Measurements from ENCODE around the gene SIMC1. TPM values are rescaled to one million over a fixed set of nuclear protein-coding genes. Genes with fewer than 3 reads are reported as not detected.
"Not testable (repeated sequence)": the region's sequence is repeated elsewhere in the genome, so short reads cannot be mapped to it uniquely, and the experiment has no call there.

Gene SIMC1
- total RNA-seq, 3 donors from 2014 or later (not counting 1 experiment from before 2014, with no cell fraction given), result 19.6 to 30.2 (median 27.8) TPM

DNA sequence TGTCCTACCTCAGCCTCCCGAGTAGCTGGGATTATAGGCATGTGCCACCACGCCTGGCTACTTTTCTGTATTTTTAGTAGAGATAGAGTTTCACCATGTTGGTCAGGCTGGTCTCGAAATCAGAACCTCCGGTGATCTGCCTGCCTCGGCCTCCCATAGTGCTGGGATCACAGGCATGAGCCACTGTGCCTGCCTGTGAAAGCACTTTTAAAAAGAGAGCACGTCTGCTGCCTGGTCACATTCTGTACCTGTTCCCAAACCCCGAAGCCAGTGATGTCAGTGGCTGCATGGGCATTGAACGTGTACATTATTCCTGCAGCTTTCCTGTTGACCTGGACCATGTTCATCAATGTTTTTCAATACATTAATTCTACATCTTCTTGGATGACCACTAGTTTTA lies 35.1 kb upstream of the SIMC1 start:
- Mint-ChIP-seq H3K27me3 (ENCODE audit: low read depth in 2 of 2) (peaks cover 0 to 10% of the 10 kb centered on the region in 2 donors), H3K27ac (no peak overlapping the region), H3K4me1 (no peaks in the 10 kb centered on the region), H3K36me3 (no peaks in the 10 kb centered on the region), H3K4me3 (no peak overlapping the region), H3K9me3 (no peaks in the 10 kb centered on the region)
- intact Hi-C loops (cut with micrococcal nuclease), result no loop called here
- TF ChIP-seq, protein P1, sequence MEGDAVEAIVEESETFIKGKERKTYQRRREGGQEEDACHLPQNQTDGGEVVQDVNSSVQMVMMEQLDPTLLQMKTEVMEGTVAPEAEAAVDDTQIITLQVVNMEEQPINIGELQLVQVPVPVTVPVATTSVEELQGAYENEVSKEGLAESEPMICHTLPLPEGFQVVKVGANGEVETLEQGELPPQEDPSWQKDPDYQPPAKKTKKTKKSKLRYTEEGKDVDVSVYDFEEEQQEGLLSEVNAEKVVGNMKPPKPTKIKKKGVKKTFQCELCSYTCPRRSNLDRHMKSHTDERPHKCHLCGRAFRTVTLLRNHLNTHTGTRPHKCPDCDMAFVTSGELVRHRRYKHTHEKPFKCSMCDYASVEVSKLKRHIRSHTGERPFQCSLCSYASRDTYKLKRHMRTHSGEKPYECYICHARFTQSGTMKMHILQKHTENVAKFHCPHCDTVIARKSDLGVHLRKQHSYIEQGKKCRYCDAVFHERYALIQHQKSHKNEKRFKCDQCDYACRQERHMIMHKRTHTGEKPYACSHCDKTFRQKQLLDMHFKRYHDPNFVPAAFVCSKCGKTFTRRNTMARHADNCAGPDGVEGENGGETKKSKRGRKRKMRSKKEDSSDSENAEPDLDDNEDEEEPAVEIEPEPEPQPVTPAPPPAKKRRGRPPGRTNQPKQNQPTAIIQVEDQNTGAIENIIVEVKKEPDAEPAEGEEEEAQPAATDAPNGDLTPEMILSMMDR (IDR thresholded peaks at IDR 0.05), result no peak
- ATAC-seq (no peak), DNase-seq (no peak)
- H3K4me3 ChIP-seq (ENCODE audit: low read length), result no peak overlapping the region
- H3K36me3 ChIP-seq (ENCODE audit: control insufficient read depth, insufficient read depth, low read length), result no peaks in the 10 kb centered on the region
- H3K27ac ChIP-seq (ENCODE audit: low read length), result no peak overlapping the region
- 75% methylated on average over 8 of the region's 8 CpGs for WGBS (ENCODE audit: insufficient coverage)
- H3K4me1 ChIP-seq (ENCODE audit: control insufficient read depth, insufficient read depth, low read length), result no peaks in the 10 kb centered on the region
- H3K27me3 ChIP-seq (ENCODE audit: control insufficient read depth, insufficient read depth, low read length), result peaks cover 2% of the 10 kb centered on the region
- H3K9me3 ChIP-seq (ENCODE audit: control insufficient read depth, insufficient read depth, low read length), result no peaks in the 10 kb centered on the region

DNA sequence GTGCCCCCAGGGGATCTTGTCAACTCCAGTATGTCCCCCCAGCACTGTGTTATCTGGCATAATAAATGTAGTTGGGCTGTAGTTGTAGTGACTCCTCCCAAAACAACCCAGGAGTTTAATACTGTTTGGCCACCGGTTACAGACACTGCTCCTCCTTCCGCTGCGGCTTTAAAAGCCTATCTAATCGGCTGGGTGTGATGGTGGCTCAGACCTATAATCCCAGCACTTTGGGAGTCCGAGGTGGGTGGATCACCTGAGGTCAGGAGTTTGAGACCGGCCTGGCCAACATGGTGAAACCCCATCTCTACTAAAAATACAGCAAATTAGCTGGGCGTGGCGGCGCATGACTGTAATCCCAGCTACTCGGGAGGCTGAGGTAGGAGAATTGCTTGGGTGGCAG lies 34.7 kb upstream of the SIMC1 start:
- H3K27ac Mint-ChIP-seq; H3K4me3 Mint-ChIP-seq; H3K9me3 Mint-ChIP-seq; H3K9me3 ChIP-seq (ENCODE audit: control insufficient read depth, insufficient read depth, low read length); H3K36me3 Mint-ChIP-seq; DNase-seq; H3K27me3 ChIP-seq (ENCODE audit: control insufficient read depth, insufficient read depth, low read length); H3K36me3 ChIP-seq (ENCODE audit: control insufficient read depth, insufficient read depth, low read length); H3K4me3 ChIP-seq (ENCODE audit: low read length); H3K4me1 ChIP-seq (ENCODE audit: control insufficient read depth, insufficient read depth, low read length); H3K4me1 Mint-ChIP-seq; H3K27ac ChIP-seq (ENCODE audit: low read length); intact Hi-C loops (cut with micrococcal nuclease); H3K27me3 Mint-ChIP-seq (ENCODE audit: low read depth in 2 of 2); ATAC-seq: not testable (repeated sequence)
- no CpG with 5 or more reads among the region's 10 CpGs for WGBS (ENCODE audit: insufficient coverage)

DNA sequence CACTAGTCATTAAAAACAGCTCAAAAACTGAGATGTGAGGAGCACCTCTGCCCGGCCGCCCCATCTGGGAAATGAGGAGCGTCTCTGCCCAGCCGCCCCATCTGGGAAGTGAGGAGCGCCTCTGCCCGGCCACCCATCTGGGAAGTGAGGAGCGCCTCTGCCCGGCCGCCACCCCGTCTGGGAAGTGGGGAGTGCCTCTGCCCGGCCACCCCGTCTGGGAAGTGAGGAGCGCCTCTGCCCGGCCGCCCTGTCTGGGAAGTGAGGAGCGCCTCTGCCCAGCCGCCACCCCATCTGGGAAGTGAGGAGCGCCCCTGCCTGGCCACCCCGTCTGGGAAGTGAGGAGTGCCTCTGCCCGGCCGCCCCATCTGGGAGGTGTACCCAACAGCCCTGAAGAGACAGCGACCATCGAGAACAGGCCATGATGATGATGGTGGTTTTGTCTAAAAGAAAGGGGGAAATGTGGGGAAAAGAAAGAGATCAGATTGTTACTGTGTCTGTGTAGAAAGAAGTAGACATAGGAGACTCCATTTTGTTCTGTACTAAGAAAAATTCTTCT lies 23.7 kb upstream of the SIMC1 start:
- H3K4me1 Mint-ChIP-seq; H3K27me3 ChIP-seq (ENCODE audit: control insufficient read depth, insufficient read depth, low read length); H3K4me3 Mint-ChIP-seq; H3K4me1 ChIP-seq (ENCODE audit: control insufficient read depth, insufficient read depth, low read length); DNase-seq; H3K9me3 Mint-ChIP-seq; H3K27ac ChIP-seq (ENCODE audit: low read length); H3K9me3 ChIP-seq (ENCODE audit: control insufficient read depth, insufficient read depth, low read length); intact Hi-C loops (cut with micrococcal nuclease); H3K27ac Mint-ChIP-seq; ATAC-seq; H3K36me3 ChIP-seq (ENCODE audit: control insufficient read depth, insufficient read depth, low read length); H3K4me3 ChIP-seq (ENCODE audit: low read length); H3K36me3 Mint-ChIP-seq: not testable (repeated sequence)
- 90% methylated on average over 17 of the region's 23 CpGs for WGBS (ENCODE audit: insufficient coverage)
- peaks cover 7 to 21% of the 10 kb centered on the region in 2 donors for H3K27me3 Mint-ChIP-seq (ENCODE audit: low read depth in 2 of 2)

DNA sequence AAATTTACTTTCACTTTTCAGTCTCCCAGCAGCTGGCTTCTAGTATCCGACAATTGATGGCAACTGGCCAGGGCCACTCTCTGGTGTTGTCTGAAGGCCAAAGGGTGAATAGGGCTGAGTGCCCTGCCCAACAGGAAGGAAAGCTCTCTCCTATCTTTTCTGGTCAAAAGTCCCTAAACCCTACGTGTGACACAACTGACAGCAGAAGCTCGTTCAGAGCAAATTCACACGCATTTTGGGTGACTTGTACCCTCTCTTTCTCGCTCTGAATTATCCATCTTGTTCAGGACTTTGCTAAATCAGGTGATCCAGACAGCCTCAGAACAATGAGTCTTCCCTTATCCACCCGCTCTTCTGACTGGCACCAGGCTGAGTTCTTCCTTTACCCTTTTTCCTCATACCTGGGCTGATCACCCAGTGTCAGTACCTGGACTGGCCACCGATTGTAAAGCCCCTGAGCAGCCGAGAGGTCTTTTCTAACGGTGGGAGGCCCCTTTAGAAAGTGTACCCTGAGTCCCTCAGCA lies 21.8 kb upstream of the SIMC1 start:
- intact Hi-C loops (cut with micrococcal nuclease), result not testable (repeated sequence)

DNA sequence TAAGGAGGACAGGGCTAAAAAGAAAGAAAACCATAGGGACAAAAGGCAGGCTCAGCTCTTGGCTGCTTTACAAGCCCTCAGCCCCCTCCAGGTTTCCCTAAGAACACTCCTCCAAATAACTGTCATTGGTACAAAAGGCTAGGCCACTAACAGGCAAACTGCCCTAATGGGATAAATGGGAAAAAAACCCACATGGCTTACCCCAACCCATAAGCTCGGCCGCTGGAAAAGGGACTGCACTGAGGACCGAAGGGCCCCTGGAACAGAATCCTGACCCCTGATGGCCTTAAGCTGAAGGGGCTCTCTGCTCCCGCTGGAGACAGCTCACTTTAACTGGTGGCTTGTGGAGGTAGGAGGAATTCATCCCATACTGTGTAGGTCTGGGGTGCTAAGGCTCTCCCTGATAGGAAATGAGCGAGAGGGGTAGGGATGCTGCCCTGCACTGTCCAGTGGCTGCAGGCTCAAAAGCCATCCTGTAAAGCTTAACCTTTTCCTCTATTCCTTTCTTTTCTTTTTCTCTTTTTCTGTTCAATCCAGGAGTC lies 21.0 kb upstream of the SIMC1 start:
- H3K9me3 Mint-ChIP-seq; H3K4me3 ChIP-seq (ENCODE audit: low read length); H3K4me1 ChIP-seq (ENCODE audit: control insufficient read depth, insufficient read depth, low read length); H3K4me3 Mint-ChIP-seq; intact Hi-C loops (cut with micrococcal nuclease); H3K4me1 Mint-ChIP-seq; H3K9me3 ChIP-seq (ENCODE audit: control insufficient read depth, insufficient read depth, low read length); H3K36me3 Mint-ChIP-seq; H3K36me3 ChIP-seq (ENCODE audit: control insufficient read depth, insufficient read depth, low read length); DNase-seq; ATAC-seq; H3K27ac ChIP-seq (ENCODE audit: low read length); H3K27ac Mint-ChIP-seq; H3K27me3 ChIP-seq (ENCODE audit: control insufficient read depth, insufficient read depth, low read length): not testable (repeated sequence)
- peaks cover 7 to 20% of the 10 kb centered on the region in 2 donors for H3K27me3 Mint-ChIP-seq (ENCODE audit: low read depth in 2 of 2)
- WGBS (ENCODE audit: insufficient coverage), result no CpG with 5 or more reads among the region's 5 CpGs

More for the DNA sequence above, 21.8 kb upstream of the SIMC1 start:
- not testable (repeated sequence) for H3K9me3 ChIP-seq (ENCODE audit: control insufficient read depth, insufficient read depth, low read length); H3K4me3 ChIP-seq (ENCODE audit: low read length); H3K27me3 ChIP-seq (ENCODE audit: control insufficient read depth, insufficient read depth, low read length); H3K4me3 Mint-ChIP-seq; H3K27ac Mint-ChIP-seq; DNase-seq; ATAC-seq; H3K9me3 Mint-ChIP-seq; H3K4me1 Mint-ChIP-seq; H3K27ac ChIP-seq (ENCODE audit: low read length); H3K36me3 ChIP-seq (ENCODE audit: control insufficient read depth, insufficient read depth, low read length); H3K36me3 Mint-ChIP-seq; H3K4me1 ChIP-seq (ENCODE audit: control insufficient read depth, insufficient read depth, low read length)
- 56% methylated on average over 9 of the region's 9 CpGs for WGBS (ENCODE audit: insufficient coverage)
- H3K27me3 Mint-ChIP-seq (ENCODE audit: low read depth in 2 of 2), result peaks cover 7 to 22% of the 10 kb centered on the region in 2 donors

DNA sequence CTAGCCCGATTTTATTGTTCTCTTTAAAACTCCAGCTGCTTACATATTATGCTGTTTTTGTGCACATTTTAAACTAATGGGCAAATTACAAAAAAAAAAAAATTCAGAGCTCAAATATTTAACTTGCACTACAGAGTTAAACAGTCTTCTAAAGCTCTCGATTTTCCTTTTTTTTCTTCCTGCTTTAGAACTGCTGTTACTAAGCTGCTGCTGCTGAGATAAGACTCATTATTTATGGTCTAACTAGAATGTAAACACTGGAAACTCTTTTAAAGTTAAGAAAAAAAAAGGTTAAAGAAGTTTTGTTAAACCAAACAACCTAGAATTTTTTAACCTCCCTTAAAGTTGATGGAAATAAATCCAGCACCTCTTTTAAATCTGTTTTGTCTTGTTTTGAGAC lies 20.5 kb upstream of the SIMC1 start:
- H3K27me3 ChIP-seq (ENCODE audit: control insufficient read depth, insufficient read depth, low read length); H3K36me3 Mint-ChIP-seq; intact Hi-C loops (cut with micrococcal nuclease); H3K4me1 Mint-ChIP-seq; ATAC-seq; H3K9me3 Mint-ChIP-seq; DNase-seq; H3K4me3 Mint-ChIP-seq; H3K36me3 ChIP-seq (ENCODE audit: control insufficient read depth, insufficient read depth, low read length); H3K4me3 ChIP-seq (ENCODE audit: low read length); H3K27ac ChIP-seq (ENCODE audit: low read length); H3K9me3 ChIP-seq (ENCODE audit: control insufficient read depth, insufficient read depth, low read length); H3K27ac Mint-ChIP-seq; H3K4me1 ChIP-seq (ENCODE audit: control insufficient read depth, insufficient read depth, low read length): not testable (repeated sequence)
- peaks cover 7 to 18% of the 10 kb centered on the region in 2 donors for H3K27me3 Mint-ChIP-seq (ENCODE audit: low read depth in 2 of 2)
- 0% methylated on average over 1 of the region's 2 CpGs for WGBS (ENCODE audit: insufficient coverage)

DNA sequence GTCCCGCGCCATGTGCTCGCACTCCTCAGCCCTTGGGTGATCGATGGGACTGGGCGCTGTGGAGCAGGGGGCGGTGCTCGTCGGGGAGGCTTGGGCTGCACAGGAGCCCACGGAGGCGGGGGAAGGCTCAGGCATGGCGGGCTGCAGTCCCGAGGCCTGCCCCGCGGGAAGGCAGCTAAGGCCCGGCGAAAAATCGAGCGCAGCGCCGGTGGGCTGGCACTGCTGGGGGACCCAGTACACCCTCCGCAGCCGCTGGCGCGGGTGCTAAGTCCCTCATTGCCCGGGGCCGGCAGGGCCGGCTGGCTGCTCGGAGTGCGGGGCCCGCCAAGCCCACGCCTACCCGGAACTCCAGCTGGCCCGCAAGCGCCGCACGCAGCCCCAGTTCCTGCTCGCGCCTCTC lies 16.2 kb upstream of the SIMC1 start:
- 98% methylated on average over 29 of the region's 38 CpGs for WGBS (ENCODE audit: insufficient coverage)

More for the DNA sequence above, 16.2 kb upstream of the SIMC1 start:
- DNase-seq; H3K9me3 ChIP-seq (ENCODE audit: control insufficient read depth, insufficient read depth, low read length); H3K4me3 Mint-ChIP-seq; ATAC-seq; H3K4me3 ChIP-seq (ENCODE audit: low read length); H3K9me3 Mint-ChIP-seq; H3K4me1 Mint-ChIP-seq; H3K27ac ChIP-seq (ENCODE audit: low read length); H3K27me3 ChIP-seq (ENCODE audit: control insufficient read depth, insufficient read depth, low read length); H3K36me3 Mint-ChIP-seq; H3K36me3 ChIP-seq (ENCODE audit: control insufficient read depth, insufficient read depth, low read length); intact Hi-C loops (cut with micrococcal nuclease); H3K4me1 ChIP-seq (ENCODE audit: control insufficient read depth, insufficient read depth, low read length); H3K27ac Mint-ChIP-seq: not testable (repeated sequence)
- peaks cover 0 to 12% of the 10 kb centered on the region in 2 donors for H3K27me3 Mint-ChIP-seq (ENCODE audit: low read depth in 2 of 2)

Data from natural killer cell (primary cell).